Subcutaneous adipose tissue (tissue), 4 donors: ENCODE measurements around the gene RAB40B. TPM values are rescaled to one million over a fixed set of nuclear protein-coding genes. Genes with fewer than 3 reads are reported as not detected.

ENCODE experiments used
- CTCF ChIP-seq: fragments of 450-650 bp; IDR thresholded peaks from one replicate; pipeline ENCODE4 v1.5.1; 2016; ENCODE audit warnings: low read depth, mild to moderate bottlenecking, control low read depth, antibody characterized with exemption, moderate library complexity
- small RNA-seq: library from RNA; depleted of rRNA; stranded (forward); fragments of <200 nt; gene quantifications from one replicate; pipeline ENCODE3, GENCODE V24; 2016
- total RNA-seq, 4 donors: library from RNA; depleted of rRNA; stranded (reverse); fragments of >200 nt; gene quantifications; one replicate each; pipeline ENCODE4 v1.1.0, GENCODE V29; 2016

Gene RAB40B
- total RNA-seq, 4 donors from 2014 or later: 6.5 to 26.0 (median 8.5) TPM

- no peak for TF ChIP-seq CTCF
Measured at GRCh38 chr17:82613283-82614094, 85.0 kb downstream of the RAB40B start.

- no peak for TF ChIP-seq CTCF
Measured at GRCh38 chr17:82611140-82612058, 87.1 kb downstream of the RAB40B start.

GRCh38 chr17:82609655-82610054 is 88.8 kb downstream of the RAB40B start:
- TF ChIP-seq CTCF: no peak

GRCh38 chr17:82608816-82609215 is 89.7 kb downstream of the RAB40B start:
- TF ChIP-seq CTCF: no peak

- TF ChIP-seq CTCF: no peak
Measured at GRCh38 chr17:82605939-82606600, 92.4 kb downstream of the RAB40B start.

Small RNA genes within 50 kb of the gene (small RNA-seq; reads per million reads assigned to genes)
- gene MIR4525: not detected

Other genes with a start within 250 kb of the RAB40B start
- 10 to 100 TPM; 28.7 to 84.6 (median 64.6) TPM for gene CYBC1, start 247.9 kb downstream of the RAB40B start, total RNA-seq
- gene NARF, start 240.0 kb downstream of the RAB40B start, total RNA-seq: 10 to 100 TPM; 32.6 to 56.7 (median 42.8) TPM
- 10 to 100 TPM; 22.0 to 42.2 (median 35.0) TPM for gene FOXK2, start 179.0 kb downstream of the RAB40B start, total RNA-seq
- 10 to 100 TPM; 60.6 to 74.8 (median 63.1) TPM for gene WDR45B, start 50.3 kb downstream of the RAB40B start, total RNA-seq
- 10 to 100 TPM; 10.0 to 23.9 (median 12.1) TPM for gene FN3KRP, start 18.0 kb upstream of the RAB40B start, total RNA-seq
- 10 to 100 TPM in 1 of 4 donors, 1 to 10 TPM in 3; 2.0 to 35.8 (median 5.2) TPM for gene FN3K, start 36.9 kb upstream of the RAB40B start, total RNA-seq
- 100 to 1,000 TPM in 1 of 4 donors, 10 to 100 TPM in 3; 36.5 to 103 (median 54.7) TPM for gene TBCD, start 53.4 kb upstream of the RAB40B start, total RNA-seq
- gene ZNF750, start 141.3 kb upstream of the RAB40B start, total RNA-seq: not detected